ENCODE data around the gene TBC1D22A. TPM values are rescaled to one million over a fixed set of nuclear protein-coding genes. Genes with fewer than 3 reads are reported as not detected.

The TBC1D22A gene
- total and polyA plus RNA-seq, 2 donors (not counting 3 experiments of a cell fraction or from before 2014, with no cell fraction given), result 26.1 to 32.4 TPM

DNA sequence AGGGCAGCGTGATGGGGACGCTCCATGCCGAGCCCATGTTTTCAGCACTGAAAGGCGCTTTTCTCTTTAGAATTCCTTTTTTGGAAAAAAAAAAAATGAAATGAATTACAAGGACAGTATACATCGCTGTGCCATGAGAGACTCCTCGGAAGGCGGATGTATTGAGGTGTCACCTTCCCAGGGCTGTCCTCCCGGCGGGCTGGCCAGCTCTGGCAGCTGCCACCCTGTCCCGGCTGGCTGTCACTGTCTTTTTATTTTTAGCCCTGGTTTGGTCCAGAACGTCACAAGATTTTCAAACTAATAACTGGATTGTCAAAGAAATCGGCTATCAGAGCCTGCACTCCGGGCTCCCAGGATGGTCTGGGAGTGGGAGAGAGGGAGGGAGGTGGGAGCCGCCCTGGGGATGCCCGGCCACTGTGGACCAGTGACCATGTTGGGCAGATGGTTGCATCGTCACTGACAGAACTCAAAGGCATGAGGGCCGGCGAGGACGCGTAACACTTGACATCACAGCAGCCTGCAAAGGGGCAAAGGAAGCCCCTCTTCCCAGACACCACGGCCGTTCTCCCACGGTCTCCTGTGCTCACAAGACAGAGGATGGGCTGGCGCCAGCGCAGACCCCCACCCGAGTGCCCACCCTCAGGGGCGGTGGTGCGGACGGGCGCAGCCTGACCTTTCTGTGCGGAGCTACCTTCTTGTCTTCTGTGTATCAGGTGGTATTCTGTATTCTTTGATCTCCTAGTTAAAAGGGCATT lies 392.9 kb downstream of the TBC1D22A start:
- no TSS peak for BruUV-seq (replicated peaks)

More for the DNA sequence above, 392.9 kb downstream of the TBC1D22A start:
- POLR2A ChIA-PET, result no interaction called here
- CTCF ChIA-PET, result no interaction called here
- intact Hi-C loops (cut with micrococcal nuclease), result no loop called here
- Histone ChIP-seq H4K20me1 (replicated peaks; ENCODE audit: control insufficient read depth, extremely low read depth, insufficient read depth, low read length) (no peaks in the 10 kb centered on the region), H2AFZ (ENCODE audit: low read depth, low read length) (no peak overlapping the region), H3K27me3 (ENCODE audit: control insufficient read depth in 2 of 2, insufficient read depth in 2 of 2, low read length in 2 of 2) (no peaks in the 10 kb centered on the region), H3K9me3 (replicated peaks; ENCODE audit: control insufficient read depth, insufficient read depth, low read length) (no peaks in the 10 kb centered on the region), H3K9ac (replicated peaks; ENCODE audit: extremely low read depth, insufficient read depth, low read length) (no peak overlapping the region), H3K36me3 (ENCODE audit: control insufficient read depth in 2 of 2, extremely low read depth in 1 of 2, insufficient read depth in 2 of 2, low read length in 2 of 2) (no peaks in the 10 kb centered on the region), H3K79me2 (ENCODE audit: control insufficient read depth, insufficient read depth, low read length) (no peaks in the 10 kb centered on the region), H3K4me1 (ENCODE audit: control insufficient read depth, extremely low read depth, insufficient read depth, low read length) (peaks cover 6% of the 10 kb centered on the region), H3K4me3 (replicated peaks in 1 of 3; ENCODE audit: insufficient read depth in 1 of 3, low read depth in 1 of 3, low read length in 3 of 3) (no peak overlapping the region), H3K27ac (ENCODE audit: insufficient read depth, low read depth, low read length) (no peak overlapping the region), H3K9me1 (replicated peaks; ENCODE audit: control insufficient read depth, extremely low read depth, insufficient read depth, low read length) (no peaks in the 10 kb centered on the region), H3K4me2 (ENCODE audit: insufficient read depth, low read length) (no peak overlapping the region)
- FAIRE-seq, result no peak
- no peak for DNase-seq (ENCODE audit: low read depth, low spot score)
- dilution Hi-C loops (cut with MboI; ENCODE audit: extremely low pct_ligation_motif_present, low sequenced_read_pairs), result no loop called here
- no peak for TF ChIP-seq EZH2 (IDR thresholded peaks at IDR 0.05; ENCODE audit: borderline replicate concordance, low read depth, low read length, severe bottlenecking)
- TF ChIP-seq POLR2A (IDR thresholded peaks at IDR 0.05; ENCODE audit: low read depth, low read length), result no peak
- TF ChIP-seq POLR2AphosphoS5 (IDR thresholded peaks at IDR 0.05; ENCODE audit: insufficient read depth, low read depth, low read length), result no peak
- TF ChIP-seq JUN (IDR thresholded peaks at IDR 0.05; ENCODE audit: borderline replicate concordance, insufficient read depth, insufficient read length, low read depth), result no peak
- TF ChIP-seq, protein P1, sequence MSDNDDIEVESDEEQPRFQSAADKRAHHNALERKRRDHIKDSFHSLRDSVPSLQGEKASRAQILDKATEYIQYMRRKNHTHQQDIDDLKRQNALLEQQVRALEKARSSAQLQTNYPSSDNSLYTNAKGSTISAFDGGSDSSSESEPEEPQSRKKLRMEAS (IDR thresholded peaks at IDR 0.05; ENCODE audit: insufficient read depth, insufficient read length), result no peak
- no peak for TF ChIP-seq MYC (IDR thresholded peaks at IDR 0.05; ENCODE audit: low read depth, low read length)
- no peak for TF ChIP-seq FOS (IDR thresholded peaks at IDR 0.05; ENCODE audit: borderline replicate concordance, insufficient read depth, low read length)
- TF ChIP-seq, protein P2, sequence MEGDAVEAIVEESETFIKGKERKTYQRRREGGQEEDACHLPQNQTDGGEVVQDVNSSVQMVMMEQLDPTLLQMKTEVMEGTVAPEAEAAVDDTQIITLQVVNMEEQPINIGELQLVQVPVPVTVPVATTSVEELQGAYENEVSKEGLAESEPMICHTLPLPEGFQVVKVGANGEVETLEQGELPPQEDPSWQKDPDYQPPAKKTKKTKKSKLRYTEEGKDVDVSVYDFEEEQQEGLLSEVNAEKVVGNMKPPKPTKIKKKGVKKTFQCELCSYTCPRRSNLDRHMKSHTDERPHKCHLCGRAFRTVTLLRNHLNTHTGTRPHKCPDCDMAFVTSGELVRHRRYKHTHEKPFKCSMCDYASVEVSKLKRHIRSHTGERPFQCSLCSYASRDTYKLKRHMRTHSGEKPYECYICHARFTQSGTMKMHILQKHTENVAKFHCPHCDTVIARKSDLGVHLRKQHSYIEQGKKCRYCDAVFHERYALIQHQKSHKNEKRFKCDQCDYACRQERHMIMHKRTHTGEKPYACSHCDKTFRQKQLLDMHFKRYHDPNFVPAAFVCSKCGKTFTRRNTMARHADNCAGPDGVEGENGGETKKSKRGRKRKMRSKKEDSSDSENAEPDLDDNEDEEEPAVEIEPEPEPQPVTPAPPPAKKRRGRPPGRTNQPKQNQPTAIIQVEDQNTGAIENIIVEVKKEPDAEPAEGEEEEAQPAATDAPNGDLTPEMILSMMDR (IDR thresholded peaks at IDR 0.05; ENCODE audit: extremely low read depth in 1 of 2, insufficient read depth in 1 of 2, low read depth in 1 of 2, low read length in 2 of 2), result no peak
- no peak for TF ChIP-seq GATA2 (IDR thresholded peaks at IDR 0.05; ENCODE audit: insufficient read depth, insufficient read length, low read depth, low read length)
